ENCODE results near the gene CRADD. TPM values are rescaled to one million over a fixed set of nuclear protein-coding genes. Genes with fewer than 3 reads are reported as not detected.

CRADD gene
- total RNA-seq, 4 donors from 2014 or later: 19.4 to 28.7 (median 22.6) TPM

DNA sequence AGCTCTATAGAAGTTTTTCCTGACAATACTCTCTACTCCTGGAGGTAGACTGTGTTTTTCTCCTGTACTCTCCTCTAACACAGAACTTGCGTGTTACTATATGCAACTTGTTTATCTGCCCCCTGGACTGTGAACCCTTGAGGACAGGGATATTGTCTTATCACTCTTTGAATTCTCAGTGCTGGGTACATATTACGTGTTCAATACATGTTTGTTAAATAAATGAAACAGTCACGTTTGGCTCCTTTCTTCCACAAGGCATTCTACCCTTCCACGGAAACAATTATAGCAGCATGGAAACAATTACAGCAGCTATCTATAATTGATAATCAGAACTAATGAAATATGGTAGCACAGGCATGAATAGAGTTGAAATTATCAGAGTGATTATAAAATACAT, 50.7 kb downstream of the CRADD start:
- intact Hi-C loops (cut with DNase I; ENCODE audit: low total_unique reads) (loop anchor here (5.0 kb wide), 1 partner anchor 46 kb away; no protein-coding TSS in a partner anchor), in situ Hi-C loops (cut with MboI; ENCODE audit: low sequenced_read_pairs in 4 of 4) (loop anchor here in 1 of 4 donors (25.0 kb wide), 1 partner anchor 141 kb away; no protein-coding TSS in a partner anchor)
- Histone ChIP-seq H3K4me1 (peaks cover 27 to 36% of the 10 kb centered on the region in 2 donors), H3K27ac (peak overlapping the region; percentile 72 to 83 (median 77)), H3K27me3 (no peaks in the 10 kb centered on the region), H3K9me3 (no peaks in the 10 kb centered on the region), H3K36me3 (no peaks in the 10 kb centered on the region), H3K4me3 (no peak overlapping the region)
- TF ChIP-seq CTCF (IDR thresholded peaks at IDR 0.05 in 4 of 5, conservative IDR thresholded peaks at IDR 0.05 in 1 of 5) (no peak), POLR2A (IDR thresholded peaks at IDR 0.05) (no peak)
- peak in 1 of 2 donors; percentile 12 for ATAC-seq
- no peak for DNase-seq

DNA sequence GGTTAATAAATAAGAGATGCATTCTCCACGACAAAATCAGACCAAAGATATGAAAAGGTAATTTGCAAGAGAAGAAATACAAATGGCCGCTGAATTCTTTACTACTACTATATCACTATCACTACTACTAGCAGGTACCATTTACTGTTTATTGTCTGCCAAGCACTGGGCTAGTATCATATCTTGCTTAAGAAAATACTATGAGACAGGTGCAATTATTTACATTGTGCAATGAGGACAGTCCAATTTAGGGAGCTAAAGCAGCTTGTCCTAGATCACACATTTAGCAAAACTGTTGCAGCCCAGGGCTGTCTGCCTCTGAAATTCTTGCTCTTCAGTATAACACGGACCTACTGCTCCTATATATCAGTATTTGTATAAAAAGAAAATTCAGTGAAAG, 52.8 kb downstream of the CRADD start:
- in situ Hi-C loops (cut with MboI; ENCODE audit: low sequenced_read_pairs in 4 of 4): loop anchor here in 2 of 4 donors (10.0 to 25.0 kb wide), 2 partner anchors 45 to 143 kb away; no protein-coding TSS in a partner anchor
- Histone ChIP-seq H3K4me3 (no peak overlapping the region), H3K4me1 (peaks cover 27 to 33% of the 10 kb centered on the region in 2 donors), H3K36me3 (no peaks in the 10 kb centered on the region), H3K27ac (no peak overlapping the region), H3K27me3 (no peaks in the 10 kb centered on the region), H3K9me3 (no peaks in the 10 kb centered on the region)
- TF ChIP-seq POLR2A (IDR thresholded peaks at IDR 0.05): no peak
- TF ChIP-seq CTCF (IDR thresholded peaks at IDR 0.05 in 4 of 5, conservative IDR thresholded peaks at IDR 0.05 in 1 of 5): no peak
- intact Hi-C loops (cut with DNase I; ENCODE audit: low total_unique reads): loop anchor here (5.0 kb wide), 1 partner anchor 48 kb away; no protein-coding TSS in a partner anchor
- DNase-seq (no peak), ATAC-seq (peak; percentile 38 to 58)

- in situ Hi-C loops (cut with MboI; ENCODE audit: low sequenced_read_pairs in 4 of 4) (loop anchor here in 2 of 4 donors (10.0 to 25.0 kb wide), 2 partner anchors 49 to 146 kb away; no protein-coding TSS in a partner anchor), intact Hi-C loops (cut with DNase I; ENCODE audit: low total_unique reads) (no loop called here)
- TF ChIP-seq POLR2A (IDR thresholded peaks at IDR 0.05) (no peak), CTCF (IDR thresholded peaks at IDR 0.05 in 4 of 5, conservative IDR thresholded peaks at IDR 0.05 in 1 of 5) (no peak)
- H3K4me1 ChIP-seq: peaks cover 20 to 25% of the 10 kb centered on the region in 2 donors
- H3K4me3 ChIP-seq: no peak overlapping the region
- no peaks in the 10 kb centered on the region for H3K9me3 ChIP-seq
- DNase-seq (no peak), ATAC-seq (no peak)
- no peaks in the 10 kb centered on the region for H3K36me3 ChIP-seq
- H3K27me3 ChIP-seq: no peaks in the 10 kb centered on the region
- no peak overlapping the region for H3K27ac ChIP-seq
Observed at GRCh38 chr12:93733358-93733757, 56.2 kb downstream of the CRADD start.

GRCh38 chr12:93733928-93734327, 56.8 kb downstream of the CRADD start:
- no peaks in the 10 kb centered on the region for H3K27me3 ChIP-seq
- no peak for TF ChIP-seq CTCF (IDR thresholded peaks at IDR 0.05 in 4 of 5, conservative IDR thresholded peaks at IDR 0.05 in 1 of 5)
- TF ChIP-seq POLR2A (IDR thresholded peaks at IDR 0.05): no peak
- intact Hi-C loops (cut with DNase I; ENCODE audit: low total_unique reads) (no loop called here), in situ Hi-C loops (cut with MboI; ENCODE audit: low sequenced_read_pairs in 4 of 4) (loop anchor here in 2 of 4 donors (10.0 to 25.0 kb wide), 2 partner anchors 49 to 147 kb away; no protein-coding TSS in a partner anchor)
- no peak overlapping the region for H3K4me3 ChIP-seq
- no peak overlapping the region for H3K27ac ChIP-seq
- no peaks in the 10 kb centered on the region for H3K36me3 ChIP-seq
- H3K4me1 ChIP-seq: peaks cover 23 to 26% of the 10 kb centered on the region in 2 donors
- no peaks in the 10 kb centered on the region for H3K9me3 ChIP-seq
- no peak for DNase-seq
- no peak for ATAC-seq

All from gastrocnemius medialis (tissue), 4 donors.